Stimulated activated CD8-positive, alpha-beta memory T cell treated with anti-CD3 and anti-CD28 coated beads, Interleukin-12 subunit alpha, Interleukin-12 subunit beta, amount 100 ng/mL, for 24 hours (primary cell): Measurements from ENCODE around the gene C17orf107.
A peak's percentile ranks its signal among the peaks of the same experiment; 100 is the strongest.
"Not testable (repeated sequence)": the region's sequence is repeated elsewhere in the genome, so short reads cannot be mapped to it uniquely, and the experiment has no call there.

Source experiments
- DNase-seq: peaks from one replicate; pipeline ENCODE4 v3.0.0-alpha.2; 2020; ENCODE audit errors: extremely low read depth

The C17orf107 gene

GRCh38 chr17:4899341-4900230 lies at the start of gene C17orf107:
C17orf107 (plus strand) TSS chr17:4899536; CDS start chr17:4899763, 227 bp downstream.
- DNase-seq: peak; percentile 90

- DNase-seq: no peak
These were observed 49.1 kb upstream of the C17orf107 start for GRCh38 chr17:4850246-4850645.

- DNase-seq: no peak
These were observed 48.3 kb upstream of the C17orf107 start for GRCh38 chr17:4851084-4851483.

GRCh38 chr17:4852567-4853207 lies 46.6 kb upstream of the C17orf107 start:
- no peak for DNase-seq

- no peak for DNase-seq
These were observed 46.1 kb upstream of the C17orf107 start for GRCh38 chr17:4853208-4853671.

GRCh38 chr17:4854111-4854681 lies 45.1 kb upstream of the C17orf107 start:
- DNase-seq: no peak

- no peak for DNase-seq
These were observed 42.9 kb upstream of the C17orf107 start for GRCh38 chr17:4856271-4856936.

GRCh38 chr17:4856937-4857314 lies 42.4 kb upstream of the C17orf107 start:
- no peak for DNase-seq

GRCh38 chr17:4857347-4857746 lies 42.0 kb upstream of the C17orf107 start:
- DNase-seq: not testable (repeated sequence)

- no peak for DNase-seq
These were observed 41.1 kb upstream of the C17orf107 start for GRCh38 chr17:4858068-4858881.

GRCh38 chr17:4858882-4859260 lies 40.5 kb upstream of the C17orf107 start:
- DNase-seq: no peak

GRCh38 chr17:4859816-4860625 lies 39.3 kb upstream of the C17orf107 start:
- DNase-seq: no peak

GRCh38 chr17:4860651-4861050 lies 38.7 kb upstream of the C17orf107 start:
- DNase-seq: no peak

GRCh38 chr17:4861052-4861451 lies 38.3 kb upstream of the C17orf107 start:
- no peak for DNase-seq

- DNase-seq: no peak
These were observed 36.6 kb upstream of the C17orf107 start for GRCh38 chr17:4862720-4863119.

GRCh38 chr17:4863321-4863720 lies 36.0 kb upstream of the C17orf107 start:
- no peak for DNase-seq

- DNase-seq: not testable (repeated sequence)
These were observed 31.8 kb upstream of the C17orf107 start for GRCh38 chr17:4867535-4867934.

GRCh38 chr17:4869058-4869998 lies 30.0 kb upstream of the C17orf107 start:
- not testable (repeated sequence) for DNase-seq

GRCh38 chr17:4870855-4871254 lies 28.5 kb upstream of the C17orf107 start:
- no peak for DNase-seq
